Measurements from ENCODE around the gene ENTHD1.

ENTHD1 gene

DNA sequence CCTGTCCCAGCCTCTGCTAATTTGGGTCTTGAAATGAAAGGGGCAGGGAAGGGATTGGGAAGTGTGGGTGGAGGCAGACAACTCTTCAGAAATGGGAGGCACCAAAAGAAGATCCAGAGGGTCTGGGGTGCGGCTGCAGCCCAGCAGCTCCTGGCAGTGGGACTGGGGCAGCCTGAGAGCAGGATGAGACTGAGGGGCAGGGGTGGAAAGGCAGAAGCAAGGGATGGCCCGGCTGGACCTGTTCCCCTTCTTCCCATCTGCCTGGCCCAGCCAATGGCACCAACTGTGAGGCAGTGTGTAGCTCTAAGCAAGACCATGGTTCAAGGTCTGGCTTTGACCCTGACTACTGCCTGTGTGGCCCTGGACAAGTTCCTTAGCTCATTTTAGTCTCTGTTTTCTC lies 160.4 kb downstream of the ENTHD1 start:
- no peak for DNase-seq (ENCODE audit: low read depth)

DNA sequence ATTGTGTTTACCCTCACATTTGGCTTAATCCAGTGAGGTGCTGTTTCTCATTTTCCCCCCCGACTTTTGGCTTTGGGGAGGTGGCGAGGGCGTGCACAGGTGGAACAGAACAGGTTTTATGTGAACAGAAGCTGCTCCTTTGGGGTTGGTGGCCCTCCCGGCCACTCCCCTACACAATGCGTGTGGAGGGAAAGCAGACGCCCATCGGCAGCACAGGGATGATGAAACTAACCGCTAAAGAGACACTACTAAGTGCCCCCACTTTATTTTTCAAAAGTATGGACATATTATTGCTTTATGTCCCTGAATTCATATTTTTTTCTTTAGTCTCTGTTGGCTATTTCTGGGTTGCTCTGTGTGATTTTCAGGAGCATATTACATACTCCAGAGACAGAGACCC lies 160.9 kb downstream of the ENTHD1 start:
- no peak for DNase-seq (ENCODE audit: low read depth)

DNA sequence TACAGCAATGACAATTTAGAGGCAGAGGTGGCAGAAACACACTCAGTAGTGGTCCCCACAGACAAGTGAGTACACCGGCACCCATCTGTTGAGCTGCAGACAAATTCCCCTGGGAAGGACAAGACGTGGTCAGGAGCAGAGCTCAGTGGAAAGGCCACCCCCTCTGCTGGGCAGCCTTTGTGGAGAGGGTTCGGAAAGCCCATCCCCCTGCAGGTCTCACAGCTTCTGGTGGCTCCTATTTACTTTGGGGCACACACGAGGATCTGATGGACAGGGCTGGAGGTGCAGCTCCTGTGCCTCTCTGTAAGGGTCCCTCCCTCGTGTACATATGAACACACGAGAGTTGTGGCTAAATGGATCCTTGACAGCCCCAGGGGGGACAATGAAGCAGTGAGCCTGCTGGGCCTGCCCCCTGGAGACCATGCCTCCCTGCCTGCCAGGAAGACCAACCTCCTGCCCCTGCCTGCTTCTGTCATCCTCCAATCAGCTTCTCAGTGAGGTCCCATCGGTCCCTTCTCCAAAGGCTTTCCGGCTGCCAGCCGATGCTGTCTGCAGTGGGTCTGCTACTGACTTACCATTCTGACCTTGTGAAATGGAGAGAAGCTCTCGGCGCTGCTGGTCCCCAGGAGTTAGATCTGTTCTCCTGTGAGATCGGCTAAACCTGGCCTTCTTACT lies 161.5 kb downstream of the ENTHD1 start:
- DNase-seq (ENCODE audit: low read depth) = no peak

DNA sequence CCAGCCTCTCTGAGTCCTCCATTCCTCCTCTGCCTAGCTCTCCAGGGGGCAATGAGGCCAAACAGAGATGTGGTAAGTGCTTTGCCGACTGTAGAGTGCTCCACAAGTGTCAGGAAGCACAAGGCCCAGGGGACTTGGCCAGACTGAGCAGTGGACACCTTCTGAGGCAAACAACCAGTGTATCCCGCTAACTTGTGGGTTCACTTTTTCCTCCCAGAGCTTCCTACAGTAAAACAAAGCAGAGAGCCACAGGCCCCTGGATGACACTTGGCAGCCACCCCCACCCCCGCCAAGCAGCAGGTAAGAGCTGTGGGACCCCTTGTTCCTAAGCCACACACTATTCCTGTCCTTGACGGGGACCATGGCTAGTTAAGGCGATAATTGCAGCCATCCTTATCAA lies 162.1 kb downstream of the ENTHD1 start:
- DNase-seq (ENCODE audit: low read depth) = no peak

DNA sequence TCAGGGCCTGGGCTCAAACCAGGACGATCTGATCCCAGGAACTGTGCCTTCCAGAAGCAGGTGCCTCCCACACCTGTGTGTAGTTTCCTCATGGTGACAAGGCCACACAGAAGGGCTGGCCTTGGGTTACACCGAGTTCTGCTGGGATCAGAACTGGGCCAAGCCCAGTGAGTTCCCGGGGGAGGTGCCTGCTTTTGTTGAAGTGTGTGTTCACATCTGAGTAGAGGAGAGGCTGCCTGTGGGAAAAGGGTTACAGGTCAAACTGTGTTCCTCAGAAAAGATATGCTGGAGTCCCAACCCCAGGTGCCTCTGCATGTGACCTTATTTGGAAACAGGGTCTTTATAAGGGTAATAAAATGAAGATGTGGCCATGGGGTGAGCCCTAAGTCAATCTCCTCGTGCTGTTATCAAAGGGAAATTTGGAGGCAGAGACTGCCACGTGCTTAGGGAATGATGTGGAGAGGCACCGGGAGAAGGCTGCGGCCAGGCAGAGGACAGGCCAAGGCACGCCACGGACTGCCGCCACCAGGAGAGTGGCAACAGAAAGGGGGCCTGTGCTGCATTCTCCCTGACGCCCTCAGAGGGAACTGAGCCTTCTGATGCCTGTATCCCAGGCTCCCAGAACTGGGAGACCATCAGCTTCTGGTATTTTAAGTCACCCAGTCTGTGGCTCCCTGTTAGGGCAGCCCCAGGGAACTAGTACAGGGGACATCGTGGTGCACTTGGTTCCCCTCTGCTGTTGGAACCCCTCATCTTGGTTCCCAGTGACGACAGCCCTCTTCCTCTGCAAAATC lies 164.2 kb downstream of the ENTHD1 start:
- no peak for DNase-seq (ENCODE audit: low read depth)

DNA sequence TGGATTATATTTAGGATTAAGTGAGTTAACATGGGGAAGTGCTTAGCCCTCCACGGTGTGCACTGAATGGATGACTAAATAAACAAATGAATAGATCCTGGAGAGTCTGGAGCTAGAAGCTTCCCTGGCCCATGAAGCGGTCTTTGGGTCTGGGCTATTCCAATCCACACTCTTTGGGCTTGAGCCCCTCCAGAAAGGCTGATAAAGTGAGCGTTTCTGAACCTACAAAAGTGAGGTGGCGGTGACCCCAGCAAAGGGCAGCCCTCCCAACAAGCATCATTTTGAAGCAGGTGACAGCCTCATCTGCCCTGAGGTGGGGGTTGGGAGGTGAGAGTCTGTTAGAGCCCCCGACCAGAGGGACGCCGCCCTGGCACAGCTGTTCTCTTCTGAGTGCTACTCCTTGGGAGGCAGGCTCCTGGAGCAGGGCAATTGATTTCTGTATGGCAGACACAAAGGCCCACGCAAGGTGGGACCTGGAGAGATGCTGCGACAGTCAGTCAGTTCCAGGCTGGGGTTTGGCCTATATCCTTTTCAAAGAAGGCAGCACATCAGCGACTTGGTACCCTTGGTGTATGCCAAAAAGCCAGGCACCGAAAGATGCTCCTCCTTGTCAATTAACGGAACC lies 165.2 kb downstream of the ENTHD1 start:
- DNase-seq (ENCODE audit: low read depth) = no peak

DNA sequence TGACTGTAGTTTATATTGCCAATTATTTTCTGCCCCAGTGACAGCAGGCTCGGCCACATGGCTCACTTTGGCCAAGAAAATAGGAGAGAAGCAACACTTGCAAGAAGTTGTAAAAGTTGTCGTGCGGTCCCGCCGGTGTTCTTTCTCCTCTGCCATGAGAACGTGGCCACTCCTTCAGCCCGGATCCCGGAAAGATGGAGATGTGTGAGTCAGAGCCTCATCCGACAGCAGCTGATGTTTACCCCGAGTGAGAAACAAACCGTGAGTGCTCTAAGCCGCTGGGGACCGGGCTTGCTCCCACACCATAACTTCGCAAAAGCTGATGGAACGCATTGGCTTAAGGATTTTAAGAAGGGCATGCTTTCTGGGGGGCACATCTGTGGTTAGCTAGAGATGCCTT lies 166.0 kb downstream of the ENTHD1 start:
- DNase-seq (ENCODE audit: low read depth) = no peak

DNA sequence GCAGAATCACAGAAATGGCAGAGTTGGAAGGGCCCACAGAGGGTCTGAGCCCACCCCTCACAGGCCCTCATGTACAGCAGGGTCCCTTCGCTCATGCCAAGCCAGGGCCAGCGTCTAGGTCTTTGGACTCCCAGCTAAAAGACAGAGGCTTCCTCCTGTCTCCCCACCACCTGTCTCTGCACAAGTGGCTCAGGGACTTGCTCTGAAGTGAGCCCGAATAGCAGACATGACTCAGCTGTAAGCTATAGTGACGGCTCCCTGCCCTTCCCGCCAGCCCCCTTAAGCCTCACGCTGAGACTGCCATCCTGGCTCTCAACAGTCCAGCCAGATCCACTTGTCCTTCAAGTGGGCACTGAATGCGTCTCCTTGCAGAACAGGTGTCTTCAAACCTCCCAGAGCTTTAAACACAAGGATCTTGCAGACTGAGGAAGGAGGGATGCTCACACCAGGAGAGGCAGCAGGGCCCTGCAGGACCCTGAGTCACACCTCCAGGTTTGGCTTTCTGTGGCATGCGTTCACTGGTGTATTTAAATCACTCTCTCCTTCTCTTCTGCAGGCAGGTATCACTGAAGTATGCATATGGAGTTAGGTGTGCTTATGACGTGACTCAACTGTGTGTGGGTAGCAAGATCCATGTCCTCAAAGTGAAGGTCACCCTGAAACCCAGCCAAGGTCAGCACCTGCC lies 168.1 kb downstream of the ENTHD1 start:
- DNase-seq (ENCODE audit: low read depth) = no peak

DNA sequence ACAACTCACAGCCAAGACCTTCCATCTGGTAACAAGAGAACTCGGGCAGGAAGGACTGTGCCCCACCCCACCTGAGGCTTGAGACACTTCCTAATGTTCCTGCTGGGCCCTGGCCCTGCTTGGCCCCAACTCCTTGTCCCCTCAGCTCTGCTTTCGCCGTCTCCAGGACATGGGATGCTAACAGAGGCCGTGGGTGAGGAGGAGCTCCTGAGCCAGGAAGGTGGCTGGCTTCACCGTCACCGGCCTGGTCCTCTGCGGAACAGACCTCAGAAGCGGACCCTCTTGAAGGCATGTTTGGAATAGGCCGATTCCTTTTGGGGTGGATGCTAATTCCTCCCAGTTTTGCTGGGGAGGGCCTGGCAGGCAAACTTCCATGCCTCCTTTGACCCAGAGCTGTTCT lies 168.7 kb downstream of the ENTHD1 start:
- DNase-seq (ENCODE audit: low read depth) = no peak

DNA sequence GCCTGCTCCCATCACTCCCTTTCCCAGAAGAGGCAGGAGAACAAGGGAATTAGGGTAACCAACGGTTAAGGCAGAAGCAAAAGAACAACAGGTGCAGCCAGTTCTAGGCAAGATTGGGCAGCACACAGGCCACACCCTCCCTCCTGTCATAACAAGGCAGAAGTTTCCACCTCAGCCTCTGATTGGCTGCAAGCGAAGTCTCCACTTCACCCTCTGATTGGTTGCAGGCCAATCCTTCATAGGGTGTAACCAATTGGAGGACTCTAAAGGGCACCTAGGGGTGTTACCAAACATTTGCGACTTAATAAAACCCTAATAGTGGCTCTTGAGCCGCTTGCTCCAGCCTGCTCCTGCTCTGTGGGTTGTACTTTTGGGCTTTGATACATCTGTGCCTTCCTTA lies 169.2 kb downstream of the ENTHD1 start:
- DNase-seq (ENCODE audit: low read depth) = no peak

DNA sequence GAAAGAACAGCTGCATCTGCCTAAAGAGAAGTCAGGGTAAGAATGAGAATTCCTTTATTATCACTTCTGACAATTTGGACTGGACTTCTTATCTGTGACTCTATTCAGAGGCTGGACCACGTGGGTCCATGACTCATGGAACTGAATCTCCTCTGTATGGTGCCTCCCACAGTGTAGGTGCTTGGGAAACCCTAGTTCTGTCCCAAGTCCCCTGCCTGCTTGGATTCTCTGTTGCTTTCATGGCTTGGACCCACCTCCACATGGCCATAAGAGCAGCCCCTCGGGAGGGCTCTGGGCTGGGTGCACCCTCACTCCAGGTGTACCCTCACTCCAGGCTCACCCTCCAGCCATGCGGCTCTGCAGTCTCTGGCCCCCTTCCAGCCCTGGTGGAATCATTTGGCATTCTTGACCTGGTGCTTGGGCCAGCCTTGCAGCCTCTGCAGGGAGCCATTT lies 169.6 kb downstream of the ENTHD1 start:
- no peak for DNase-seq (ENCODE audit: low read depth)

DNA sequence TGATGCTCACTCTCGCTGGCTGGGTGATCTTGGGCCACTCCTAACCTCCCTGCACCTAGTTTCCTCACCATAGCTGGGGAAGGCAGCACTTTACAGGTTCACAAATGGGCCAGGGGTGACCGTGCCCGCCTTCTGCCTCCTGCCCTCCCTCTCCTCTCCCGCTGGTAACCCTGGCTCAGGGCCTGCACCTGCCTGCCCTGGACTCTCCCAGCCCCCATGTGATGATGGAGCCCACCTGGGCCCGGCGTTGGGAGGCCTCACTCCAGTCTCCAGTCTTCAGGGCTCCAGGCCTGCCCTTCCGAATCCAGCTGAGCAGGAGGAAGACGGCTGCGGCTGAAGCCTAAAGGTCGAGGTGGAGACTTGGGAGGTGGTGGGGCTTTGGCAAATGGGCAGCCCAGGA lies 170.1 kb downstream of the ENTHD1 start:
- DNase-seq (ENCODE audit: low read depth) = no peak

DNA sequence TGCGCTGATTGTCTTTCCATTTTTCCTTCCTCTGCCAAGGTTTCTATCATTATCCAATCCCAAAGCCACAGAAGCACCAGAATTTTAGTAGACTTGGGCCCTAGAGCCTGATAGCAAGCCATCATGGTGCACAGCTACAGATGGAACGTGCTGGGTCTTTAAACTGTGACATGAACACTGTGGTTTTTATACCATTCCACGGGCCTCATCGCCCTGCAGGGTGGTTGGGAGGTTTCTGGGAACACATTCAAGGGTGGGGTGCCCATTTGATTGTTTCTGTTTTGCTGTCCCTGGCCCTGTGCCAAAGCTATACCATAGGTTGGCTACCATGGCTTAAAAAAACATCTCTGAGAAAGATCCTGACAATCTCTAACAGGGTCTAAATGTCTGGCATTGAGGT lies 171.1 kb downstream of the ENTHD1 start:
- DNase-seq (ENCODE audit: low read depth) = no peak

DNA sequence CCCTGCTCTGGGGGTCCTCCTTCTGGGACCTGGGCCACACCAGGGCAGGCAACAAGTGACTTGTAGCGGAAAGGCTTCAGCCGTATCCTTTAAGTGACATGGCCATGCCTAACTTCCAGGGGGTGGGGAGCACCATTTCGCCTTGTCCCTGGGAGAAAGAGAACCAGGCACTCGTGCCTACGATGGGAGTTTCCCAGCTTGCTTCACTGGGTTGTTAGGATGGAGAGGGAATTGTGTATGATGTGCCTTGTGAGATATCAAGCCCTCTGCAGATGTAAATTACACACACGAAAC lies 171.6 kb downstream of the ENTHD1 start:
- DNase-seq (ENCODE audit: low read depth) = no peak

DNA sequence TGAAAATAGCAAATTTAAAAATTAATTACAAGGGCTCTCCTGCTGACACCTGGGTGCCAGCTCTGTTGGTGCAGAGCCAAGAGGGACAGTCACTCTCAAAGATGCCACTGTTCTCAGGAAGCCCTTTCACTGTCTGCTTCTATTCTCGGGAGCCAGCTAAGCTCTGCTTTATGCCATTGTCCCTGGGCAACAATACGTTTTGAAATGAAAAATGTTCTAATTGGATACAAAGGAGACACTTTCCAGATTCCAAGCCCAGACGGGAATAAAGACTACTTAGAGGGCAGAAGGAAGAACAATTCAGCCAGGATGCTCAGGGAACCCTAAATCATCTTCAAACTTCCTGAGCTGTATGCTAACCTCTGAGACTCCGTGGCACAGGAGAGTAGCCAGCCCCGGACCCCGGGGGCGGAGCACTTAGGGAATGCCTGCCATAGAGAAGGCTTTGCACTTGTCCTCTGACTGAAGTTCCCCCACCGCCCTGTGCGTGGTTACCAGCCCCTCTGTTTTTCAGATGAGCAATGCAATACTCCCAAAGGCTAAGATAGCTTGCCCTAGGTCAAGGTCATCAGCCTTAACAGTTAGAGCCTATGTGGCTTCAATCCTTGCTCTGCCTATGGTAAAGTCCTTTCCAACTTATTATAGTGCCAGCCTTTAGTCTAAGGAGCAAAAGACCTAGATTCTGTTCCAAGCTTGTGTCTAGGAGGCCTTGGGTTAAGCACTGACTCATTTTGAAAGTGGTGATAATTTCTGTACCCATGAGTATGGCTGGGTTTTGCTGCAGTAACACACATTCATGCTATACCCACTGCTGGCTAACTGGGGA lies 172.1 kb downstream of the ENTHD1 start:
- no peak for DNase-seq (ENCODE audit: low read depth)

DNA sequence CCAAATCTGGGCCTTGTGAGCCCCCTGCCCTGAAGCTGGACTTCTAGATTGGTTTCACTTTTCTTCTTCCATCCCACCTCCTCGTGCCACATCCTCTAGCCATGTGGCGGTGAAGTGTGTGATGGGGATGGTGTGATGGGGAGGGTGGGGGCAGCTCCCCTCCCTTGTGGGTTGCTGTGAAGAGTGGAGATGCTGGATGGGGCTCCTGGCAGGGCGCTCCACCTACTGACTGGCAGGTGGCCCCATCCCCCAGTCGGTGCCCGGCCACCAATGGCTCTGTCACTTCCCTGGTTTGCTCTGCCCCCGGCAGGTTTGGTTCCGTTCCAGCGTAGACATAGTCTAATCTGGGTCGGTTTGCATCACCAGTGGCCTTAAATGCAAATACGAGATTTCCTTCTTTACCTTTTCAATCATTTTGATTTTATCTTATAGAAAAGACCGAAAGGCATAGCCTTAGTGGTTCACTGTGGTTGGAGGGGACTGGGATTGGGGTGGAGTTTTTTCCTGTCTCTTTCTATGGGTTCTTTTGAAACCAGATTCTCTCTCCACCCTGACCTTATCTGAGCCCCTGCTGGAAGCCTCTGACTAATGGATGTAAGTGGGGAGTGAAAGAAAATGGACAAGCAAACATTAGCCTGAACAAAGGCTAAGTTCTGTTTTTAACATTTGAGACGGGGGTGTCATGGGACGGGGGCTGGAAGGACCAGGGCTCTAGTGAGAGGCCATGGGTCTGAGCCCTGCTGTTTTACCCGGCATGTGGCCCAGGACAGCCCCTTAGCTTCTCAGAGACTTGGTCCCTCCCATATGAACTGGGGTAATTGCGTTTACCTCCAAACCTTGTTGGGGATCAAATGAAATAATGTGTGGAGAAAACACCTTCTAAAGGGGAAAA lies 173.8 kb downstream of the ENTHD1 start:
- DNase-seq (ENCODE audit: low read depth) = no peak

DNA sequence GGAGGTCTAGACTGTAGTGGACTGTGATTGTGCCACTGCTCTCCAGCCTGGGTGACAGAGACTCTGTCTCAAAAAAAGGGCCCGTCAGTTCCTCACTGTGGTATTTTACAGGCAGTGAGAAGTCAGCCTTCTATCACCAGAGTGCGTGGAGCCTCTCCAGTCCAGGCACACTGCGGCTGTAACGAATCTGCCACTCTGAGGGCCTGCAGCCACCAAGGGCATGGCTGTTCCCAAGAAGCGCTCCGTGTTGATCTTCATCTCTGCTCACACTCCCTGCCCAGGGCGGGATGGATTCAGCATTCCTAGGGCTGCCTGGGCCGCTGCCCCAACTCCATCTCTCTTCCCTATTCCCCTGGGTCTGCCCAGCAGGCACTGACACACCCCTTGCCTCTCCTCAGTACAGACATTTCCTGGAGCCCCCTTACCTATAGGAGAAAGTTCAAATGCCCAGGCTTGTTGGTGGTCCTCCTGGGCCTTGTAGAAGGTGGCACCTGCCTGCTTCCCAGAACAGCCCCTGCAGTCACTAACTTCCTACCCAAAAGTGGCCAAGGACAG lies 174.6 kb downstream of the ENTHD1 start:
- DNase-seq (ENCODE audit: low read depth) = no peak

DNA sequence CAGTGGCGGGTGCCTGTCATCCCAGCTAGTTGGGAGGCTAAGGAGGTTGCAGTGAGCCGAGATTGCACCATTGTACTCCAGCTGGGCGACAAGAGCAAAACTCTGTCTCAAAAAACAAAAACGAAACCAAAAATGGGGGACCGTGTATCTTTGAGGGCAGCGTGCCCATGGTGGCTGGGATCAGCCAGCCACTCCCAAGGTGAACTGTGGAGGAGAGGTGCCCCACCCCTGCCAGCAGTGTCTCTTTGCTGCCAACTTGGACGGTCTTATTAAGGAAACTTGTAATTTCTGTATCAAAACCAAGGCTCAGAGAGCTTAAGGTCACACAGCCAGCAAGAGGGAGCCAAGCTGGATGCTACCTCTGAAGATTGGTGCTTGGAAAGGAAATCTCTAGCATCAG lies 175.4 kb downstream of the ENTHD1 start:
- no peak for DNase-seq (ENCODE audit: low read depth)

DNA sequence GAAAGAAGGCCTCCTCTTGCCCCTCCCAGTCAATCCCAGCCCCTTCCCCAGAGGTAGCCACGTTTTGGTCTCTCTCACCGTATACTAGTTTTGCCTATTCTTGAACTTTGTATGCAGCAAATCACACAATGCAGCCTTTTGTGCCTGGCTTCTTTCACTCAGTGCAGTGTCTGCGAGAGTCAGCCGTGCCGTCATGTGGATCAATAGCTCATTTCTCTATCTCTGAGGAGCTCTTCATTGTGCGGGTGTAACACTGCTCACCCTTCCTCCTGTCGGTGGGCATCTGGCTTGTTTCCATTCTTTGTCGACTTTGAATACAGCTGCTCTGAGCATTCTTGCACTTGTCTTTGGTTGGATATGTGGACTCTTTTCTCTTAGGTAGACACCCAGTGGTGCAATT lies 176.5 kb downstream of the ENTHD1 start:
- DNase-seq (ENCODE audit: low read depth) = no peak

DNA sequence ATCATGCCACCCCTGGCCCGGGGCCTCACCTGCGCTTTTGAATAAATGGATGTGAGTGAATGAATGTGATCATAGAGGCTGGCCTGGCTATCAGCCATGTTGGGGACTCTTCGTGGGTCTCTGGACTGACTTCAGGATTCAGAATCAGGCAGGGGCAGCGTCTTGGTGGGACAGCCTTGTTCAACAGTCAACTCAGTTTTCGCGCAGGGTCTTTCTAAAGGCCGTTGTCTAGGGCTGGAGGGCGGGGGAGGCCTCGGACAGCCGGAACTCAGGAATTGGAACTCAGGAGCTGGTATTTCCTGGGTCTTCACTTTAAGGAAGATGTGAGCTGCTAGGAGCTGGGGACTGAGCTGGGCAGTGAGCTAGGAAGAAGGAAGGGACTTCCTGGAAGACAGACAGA lies 177.0 kb downstream of the ENTHD1 start:
- no peak for DNase-seq (ENCODE audit: low read depth)
